ENCODE measurements around the gene FOXI1.

DNA sequence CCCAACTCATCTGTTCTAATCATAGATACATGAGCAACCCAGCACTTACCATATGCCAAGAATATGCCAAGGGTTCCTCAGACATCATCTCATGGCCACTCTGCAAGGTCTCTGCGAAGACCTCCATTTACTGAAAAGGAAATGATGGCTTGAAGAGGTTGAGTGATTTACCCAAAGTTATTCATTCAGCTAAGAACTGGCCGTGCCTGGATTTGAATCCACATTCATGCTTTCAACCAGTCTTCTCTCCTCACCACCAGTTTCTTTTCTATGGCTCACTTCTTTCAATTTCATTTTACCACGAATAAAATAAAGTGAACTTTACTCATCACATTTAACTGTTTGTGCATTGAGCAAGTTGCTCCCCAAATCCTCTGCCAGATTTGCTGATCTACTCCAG lies 27.2 kb upstream of the FOXI1 start:
- TF ChIP-seq, protein P1, sequence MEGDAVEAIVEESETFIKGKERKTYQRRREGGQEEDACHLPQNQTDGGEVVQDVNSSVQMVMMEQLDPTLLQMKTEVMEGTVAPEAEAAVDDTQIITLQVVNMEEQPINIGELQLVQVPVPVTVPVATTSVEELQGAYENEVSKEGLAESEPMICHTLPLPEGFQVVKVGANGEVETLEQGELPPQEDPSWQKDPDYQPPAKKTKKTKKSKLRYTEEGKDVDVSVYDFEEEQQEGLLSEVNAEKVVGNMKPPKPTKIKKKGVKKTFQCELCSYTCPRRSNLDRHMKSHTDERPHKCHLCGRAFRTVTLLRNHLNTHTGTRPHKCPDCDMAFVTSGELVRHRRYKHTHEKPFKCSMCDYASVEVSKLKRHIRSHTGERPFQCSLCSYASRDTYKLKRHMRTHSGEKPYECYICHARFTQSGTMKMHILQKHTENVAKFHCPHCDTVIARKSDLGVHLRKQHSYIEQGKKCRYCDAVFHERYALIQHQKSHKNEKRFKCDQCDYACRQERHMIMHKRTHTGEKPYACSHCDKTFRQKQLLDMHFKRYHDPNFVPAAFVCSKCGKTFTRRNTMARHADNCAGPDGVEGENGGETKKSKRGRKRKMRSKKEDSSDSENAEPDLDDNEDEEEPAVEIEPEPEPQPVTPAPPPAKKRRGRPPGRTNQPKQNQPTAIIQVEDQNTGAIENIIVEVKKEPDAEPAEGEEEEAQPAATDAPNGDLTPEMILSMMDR (IDR thresholded peaks at IDR 0.05), result no peak
- TF ChIP-seq POLR2A (IDR thresholded peaks at IDR 0.05) (no peak), EP300 (IDR thresholded peaks at IDR 0.05) (no peak)

All from gastroesophageal sphincter (tissue), 3 donors.